GM23338 (cell line): ENCODE data around the gene ESPNL. TPM values are rescaled to one million over a fixed set of nuclear protein-coding genes. Genes with fewer than 3 reads are reported as not detected.

ENCODE experiments used
- ATAC-seq: fragments of 200-7000 bp; cut with Tn5 transposase; 3 replicates; pipeline ENCODE4 v1.9.1; 2020
- DNase-seq: peaks from one replicate; pipeline ENCODE4 v3.0.0-alpha.2; 2015; ENCODE audit warnings: low spot score
- H2AFZ ChIP-seq: fragments of 200-600 bp; sonication (generic); 2 replicates; pipeline ENCODE4 v1.8.0; 2016; ENCODE audit warnings: antibody characterized with exemption, mild to moderate bottlenecking, moderate library complexity
- H3F3A ChIP-seq: fragments of 200-600 bp; sonication (generic); replicated peaks from 2 replicates; pipeline ENCODE4 v1.8.0; 2017; ENCODE audit warnings: antibody characterized with exemption, mixed run types, low read depth
- H3K27ac ChIP-seq: fragments of 200-600 bp; sonication (generic); 2 replicates; pipeline ENCODE4 v1.6.1; 2016; ENCODE audit warnings: low read depth
- H3K27me3 ChIP-seq: fragments of 200-600 bp; sonication (generic); 2 replicates; pipeline ENCODE4 v1.8.0; 2016; ENCODE audit warnings: mild to moderate bottlenecking, mixed run types, moderate library complexity; ENCODE audit not compliant: insufficient read depth
- H3K36me3 ChIP-seq: fragments of 200-600 bp; sonication (generic); 2 replicates; pipeline ENCODE4 v1.8.0; 2016; ENCODE audit warnings: mild to moderate bottlenecking; ENCODE audit not compliant: insufficient read depth
- H3K4me1 ChIP-seq: fragments of 200-600 bp; sonication (generic); 2 replicates; pipeline ENCODE4 v1.8.0; 2016; ENCODE audit warnings: mild to moderate bottlenecking, moderate library complexity; ENCODE audit not compliant: insufficient read depth
- H3K4me2 ChIP-seq: fragments of 200-600 bp; sonication (generic); 2 replicates; pipeline ENCODE4 v1.7.1; 2017; ENCODE audit warnings: mixed run types
- H3K4me3 ChIP-seq: fragments of 200-600 bp; sonication (generic); 2 replicates; pipeline ENCODE4 v1.6.1; 2016; ENCODE audit warnings: mixed run types
- H3K79me2 ChIP-seq: fragments of 200-600 bp; sonication (generic); replicated peaks from 2 replicates; pipeline ENCODE4 v1.8.0; 2017; ENCODE audit warnings: mild to moderate bottlenecking; ENCODE audit not compliant: insufficient read depth
- H3K9me2 ChIP-seq: fragments of 200-600 bp; sonication (generic); 2 replicates; pipeline ENCODE4 v1.8.0; 2017; ENCODE audit not compliant: insufficient read depth
- H4K20me1 ChIP-seq: fragments of 200-600 bp; sonication (generic); replicated peaks from 2 replicates; pipeline ENCODE4 v1.8.0; 2017; ENCODE audit warnings: mild to moderate bottlenecking; ENCODE audit not compliant: insufficient read depth
- H3K27ac Mint-ChIP-seq: 2 replicates; pipeline ENCODE4 v1.8.0; 2020; ENCODE audit warnings: inconsistent platforms, mild to moderate bottlenecking, moderate library complexity, mixed read lengths
- H3K27me3 Mint-ChIP-seq: 3 replicates; pipeline ENCODE4 v1.8.0; 2022; ENCODE audit warnings: low read depth, mild to moderate bottlenecking, moderate library complexity, mixed read lengths, inconsistent platforms; ENCODE audit not compliant: insufficient read depth, poor library complexity
- H3K36me3 Mint-ChIP-seq: 3 replicates; pipeline ENCODE4 v1.8.0; 2021; ENCODE audit warnings: low read depth, mild to moderate bottlenecking, inconsistent platforms, moderate library complexity, mixed read lengths
- H3K4me1 Mint-ChIP-seq: 3 replicates; pipeline ENCODE4 v1.8.0; 2020; ENCODE audit warnings: mild to moderate bottlenecking, inconsistent platforms, mixed read lengths
- H3K4me3 Mint-ChIP-seq: 3 replicates; pipeline ENCODE4 v1.8.0; 2021; ENCODE audit warnings: moderate library complexity, mild to moderate bottlenecking, inconsistent platforms, mixed read lengths
- H3K9me3 Mint-ChIP-seq: 3 replicates; pipeline ENCODE4 v1.8.0; 2020; ENCODE audit warnings: moderate library complexity, mild to moderate bottlenecking, inconsistent platforms, mixed read lengths
- CTCF ChIP-seq, 2 experiments: fragments of 200-600 bp in 1 of 2; sonication (generic) in 1 of 2; conservative IDR thresholded peaks; 2 replicates each; pipeline versions ENCODE4 v1.5.1 to v1.6.1; 2016 to 2017; ENCODE audit warnings: antibody characterized with exemption in 2 of 2, low read depth in 2 of 2, mild to moderate bottlenecking in 2 of 2, moderate library complexity in 1 of 2
- EZH2 ChIP-seq: fragments of 200-600 bp; sonication (generic); IDR thresholded peaks from one replicate; pipeline ENCODE4 v1.8.0; 2017; ENCODE audit warnings: antibody characterized with exemption, mild to moderate bottlenecking, low read depth; ENCODE audit not compliant: unreplicated experiment
- EZH2phosphoT487 ChIP-seq: fragments of 200-600 bp; sonication (generic); IDR thresholded peaks from one replicate; pipeline ENCODE4 v1.8.1; 2018; ENCODE audit warnings: antibody characterized with exemption; ENCODE audit not compliant: unreplicated experiment
- JUNB ChIP-seq: IDR thresholded peaks from one replicate; pipeline ENCODE4 v1.6.1; 2016; ENCODE audit warnings: antibody characterized with exemption; ENCODE audit not compliant: unreplicated experiment
- NANOG ChIP-seq: IDR thresholded peaks from 2 replicates; pipeline ENCODE4 v1.6.1; 2016; ENCODE audit warnings: antibody characterized with exemption, borderline replicate concordance
- REST ChIP-seq: IDR thresholded peaks from one replicate; pipeline ENCODE4 v1.6.1; 2018; ENCODE audit warnings: antibody characterized with exemption; ENCODE audit not compliant: unreplicated experiment
- STAT1 ChIP-seq: IDR thresholded peaks from one replicate; pipeline ENCODE4 v1.6.1; 2016; ENCODE audit warnings: antibody characterized with exemption; ENCODE audit not compliant: unreplicated experiment
- ZNF114 ChIP-seq: fragments of 250-450 bp; sonication (Bioruptor Pico); IDR thresholded peaks from 2 replicates; pipeline ENCODE4 v1.5.0; 2020; ENCODE audit warnings: mild to moderate bottlenecking, moderate library complexity
- ZNF331 ChIP-seq: fragments of 250-450 bp; sonication (Bioruptor Pico); IDR thresholded peaks from 2 replicates; pipeline ENCODE4 v1.5.0; 2020; ENCODE audit warnings: low read depth, mild to moderate bottlenecking, moderate library complexity
- polyA plus RNA-seq: library from polyadenylated mRNA; unstranded; fragments of >200 nt; fragmentation: Nextera tagmentation; extraction: Ambion mirVana; gene quantifications from 2 replicates; pipeline ENCODE4 v1.2.1, GENCODE V29; 2016
- total RNA-seq: library from RNA; depleted of rRNA; stranded (reverse); fragments of >200 nt; shearing (Covaris generic); gene quantifications from 2 replicates; pipeline ENCODE4 v1.2.3, GENCODE V29; 2014

The ESPNL gene
- total and polyA plus RNA-seq, 2 experiments from 2014 or later = 0.44 to 3.1 TPM

- Mint-ChIP-seq H3K4me1 (no peaks in the 10 kb centered on the region), H3K9me3 (no peaks in the 10 kb centered on the region), H3K36me3 (peaks cover 40% of the 10 kb centered on the region), H3K27ac (no peak overlapping the region), H3K27me3 (peaks cover 4% of the 10 kb centered on the region), H3K4me3 (no peak overlapping the region)
- Histone ChIP-seq H3K27ac (no peak overlapping the region), H3K4me3 (no peak overlapping the region), H2AFZ (no peak overlapping the region), H3K27me3 (no peaks in the 10 kb centered on the region), H3F3A (no peaks in the 10 kb centered on the region), H3K4me2 (no peak overlapping the region), H3K9me2 (no peaks in the 10 kb centered on the region), H3K4me1 (no peaks in the 10 kb centered on the region), H3K36me3 (peaks cover 5% of the 10 kb centered on the region), H3K79me2 (no peaks in the 10 kb centered on the region), H4K20me1 (no peaks in the 10 kb centered on the region; the same call in none of the 2 replicates)
- DNase-seq (no peak), ATAC-seq (no peak)
- no peak for TF ChIP-seq EZH2phosphoT487
- no peak for TF ChIP-seq JUNB
- TF ChIP-seq ZNF114 (CRISPR knock-in tag) = no peak
- TF ChIP-seq NANOG = no peak
- TF ChIP-seq REST = no peak
- no peak for TF ChIP-seq STAT1
- TF ChIP-seq ZNF331 (CRISPR knock-in tag) = no peak
- TF ChIP-seq EZH2 = no peak
These were observed 72.3 kb downstream of the ESPNL start for GRCh38 chr2:238172439-238172838.

GRCh38 chr2:238173692-238174091, 73.6 kb downstream of the ESPNL start:
- Mint-ChIP-seq H3K4me3 (no peak overlapping the region), H3K9me3 (no peaks in the 10 kb centered on the region), H3K27ac (no peak overlapping the region), H3K4me1 (no peaks in the 10 kb centered on the region), H3K27me3 (peaks cover 4% of the 10 kb centered on the region), H3K36me3 (peaks cover 46% of the 10 kb centered on the region)
- H3F3A ChIP-seq = no peaks in the 10 kb centered on the region
- no peaks in the 10 kb centered on the region; the same call in none of the 2 replicates for H4K20me1 ChIP-seq
- H3K4me2 ChIP-seq = no peak overlapping the region
- no peaks in the 10 kb centered on the region for H3K4me1 ChIP-seq
- peak; percentile 89 for ATAC-seq
- no peak overlapping the region for H2AFZ ChIP-seq
- H3K27me3 ChIP-seq = no peaks in the 10 kb centered on the region
- H3K36me3 ChIP-seq = peaks cover 15% of the 10 kb centered on the region
- H3K79me2 ChIP-seq = no peaks in the 10 kb centered on the region
- no peaks in the 10 kb centered on the region for H3K9me2 ChIP-seq
- no peak overlapping the region for H3K27ac ChIP-seq
- peak; percentile 22 to 31; a peak in 3 of 4 replicates for TF ChIP-seq CTCF (conservative IDR thresholded peaks at IDR 0.05; ENCODE audit: low read depth in 2 of 2)
- TF ChIP-seq JUNB = no peak
- DNase-seq = peak; percentile 27
- H3K4me3 ChIP-seq = no peak overlapping the region
